Measurements from ENCODE around the gene TSHZ2.

DNA sequence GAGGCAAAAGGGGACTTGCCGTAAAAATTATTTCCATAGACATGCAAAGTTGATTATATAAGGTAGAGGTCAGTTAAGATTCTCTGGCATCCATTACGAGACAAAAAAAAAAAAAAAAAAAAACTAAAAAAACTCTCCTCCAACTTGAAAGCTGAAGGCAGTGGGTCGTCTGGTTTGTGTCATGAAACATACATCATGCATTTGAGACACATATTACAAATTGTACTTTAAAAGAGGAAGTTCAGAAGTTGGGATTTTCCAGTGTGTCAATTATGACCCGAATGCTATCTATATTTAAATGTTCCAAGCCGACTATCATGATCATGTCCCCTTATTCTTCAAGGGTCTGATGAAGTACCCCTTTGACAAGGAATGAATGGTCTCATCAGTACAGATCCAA, 496.4 kb downstream of the TSHZ2 start:
- TF ChIP-seq, protein P1, sequence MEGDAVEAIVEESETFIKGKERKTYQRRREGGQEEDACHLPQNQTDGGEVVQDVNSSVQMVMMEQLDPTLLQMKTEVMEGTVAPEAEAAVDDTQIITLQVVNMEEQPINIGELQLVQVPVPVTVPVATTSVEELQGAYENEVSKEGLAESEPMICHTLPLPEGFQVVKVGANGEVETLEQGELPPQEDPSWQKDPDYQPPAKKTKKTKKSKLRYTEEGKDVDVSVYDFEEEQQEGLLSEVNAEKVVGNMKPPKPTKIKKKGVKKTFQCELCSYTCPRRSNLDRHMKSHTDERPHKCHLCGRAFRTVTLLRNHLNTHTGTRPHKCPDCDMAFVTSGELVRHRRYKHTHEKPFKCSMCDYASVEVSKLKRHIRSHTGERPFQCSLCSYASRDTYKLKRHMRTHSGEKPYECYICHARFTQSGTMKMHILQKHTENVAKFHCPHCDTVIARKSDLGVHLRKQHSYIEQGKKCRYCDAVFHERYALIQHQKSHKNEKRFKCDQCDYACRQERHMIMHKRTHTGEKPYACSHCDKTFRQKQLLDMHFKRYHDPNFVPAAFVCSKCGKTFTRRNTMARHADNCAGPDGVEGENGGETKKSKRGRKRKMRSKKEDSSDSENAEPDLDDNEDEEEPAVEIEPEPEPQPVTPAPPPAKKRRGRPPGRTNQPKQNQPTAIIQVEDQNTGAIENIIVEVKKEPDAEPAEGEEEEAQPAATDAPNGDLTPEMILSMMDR (IDR thresholded peaks at IDR 0.05; ENCODE audit: poor library complexity, severe bottlenecking) = no peak
- TF ChIP-seq POLR2AphosphoS5 (IDR thresholded peaks at IDR 0.05) (no peak), EZH2 (IDR thresholded peaks at IDR 0.05; ENCODE audit: borderline replicate concordance, insufficient read depth, low read length, poor library complexity, severe bottlenecking) (no peak), TAF1 (IDR thresholded peaks at IDR 0.05; ENCODE audit: low read depth) (no peak), MXI1 (conservative IDR thresholded peaks at IDR 0.05; ENCODE audit: poor library complexity, severe bottlenecking) (no peak), EP300 (conservative IDR thresholded peaks at IDR 0.05; ENCODE audit: poor library complexity, severe bottlenecking) (no peak)
- TF ChIP-seq, protein P2, sequence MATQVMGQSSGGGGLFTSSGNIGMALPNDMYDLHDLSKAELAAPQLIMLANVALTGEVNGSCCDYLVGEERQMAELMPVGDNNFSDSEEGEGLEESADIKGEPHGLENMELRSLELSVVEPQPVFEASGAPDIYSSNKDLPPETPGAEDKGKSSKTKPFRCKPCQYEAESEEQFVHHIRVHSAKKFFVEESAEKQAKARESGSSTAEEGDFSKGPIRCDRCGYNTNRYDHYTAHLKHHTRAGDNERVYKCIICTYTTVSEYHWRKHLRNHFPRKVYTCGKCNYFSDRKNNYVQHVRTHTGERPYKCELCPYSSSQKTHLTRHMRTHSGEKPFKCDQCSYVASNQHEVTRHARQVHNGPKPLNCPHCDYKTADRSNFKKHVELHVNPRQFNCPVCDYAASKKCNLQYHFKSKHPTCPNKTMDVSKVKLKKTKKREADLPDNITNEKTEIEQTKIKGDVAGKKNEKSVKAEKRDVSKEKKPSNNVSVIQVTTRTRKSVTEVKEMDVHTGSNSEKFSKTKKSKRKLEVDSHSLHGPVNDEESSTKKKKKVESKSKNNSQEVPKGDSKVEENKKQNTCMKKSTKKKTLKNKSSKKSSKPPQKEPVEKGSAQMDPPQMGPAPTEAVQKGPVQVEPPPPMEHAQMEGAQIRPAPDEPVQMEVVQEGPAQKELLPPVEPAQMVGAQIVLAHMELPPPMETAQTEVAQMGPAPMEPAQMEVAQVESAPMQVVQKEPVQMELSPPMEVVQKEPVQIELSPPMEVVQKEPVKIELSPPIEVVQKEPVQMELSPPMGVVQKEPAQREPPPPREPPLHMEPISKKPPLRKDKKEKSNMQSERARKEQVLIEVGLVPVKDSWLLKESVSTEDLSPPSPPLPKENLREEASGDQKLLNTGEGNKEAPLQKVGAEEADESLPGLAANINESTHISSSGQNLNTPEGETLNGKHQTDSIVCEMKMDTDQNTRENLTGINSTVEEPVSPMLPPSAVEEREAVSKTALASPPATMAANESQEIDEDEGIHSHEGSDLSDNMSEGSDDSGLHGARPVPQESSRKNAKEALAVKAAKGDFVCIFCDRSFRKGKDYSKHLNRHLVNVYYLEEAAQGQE (IDR thresholded peaks at IDR 0.05; ENCODE audit: borderline replicate concordance) = no peak
